Esophagus squamous epithelium (tissue), 4 donors: Measurements from ENCODE around the gene PCGF2.

Source experiments
- POLR2A ChIP-seq, 4 donors: fragments of 450-650 bp; IDR thresholded peaks; one replicate each; pipeline ENCODE4 v1.6.1; 2017; ENCODE audit warnings: antibody characterized with exemption in 4 of 4, mild to moderate bottlenecking in 4 of 4, moderate library complexity in 3 of 4
- TF ChIP-seq, protein P1 (sequence below), 6 experiments: fragments of 450-650 bp in 4 of 6; fragments of 200-600 bp in 2 of 6; sonication (generic) in 2 of 6; IDR thresholded peaks; one replicate each; pipeline ENCODE4 v1.5.1; 2016 to 2019; ENCODE audit warnings: antibody characterized with exemption in 6 of 6, mild to moderate bottlenecking in 4 of 6, moderate library complexity in 4 of 6

- TF ChIP-seq, protein P1, sequence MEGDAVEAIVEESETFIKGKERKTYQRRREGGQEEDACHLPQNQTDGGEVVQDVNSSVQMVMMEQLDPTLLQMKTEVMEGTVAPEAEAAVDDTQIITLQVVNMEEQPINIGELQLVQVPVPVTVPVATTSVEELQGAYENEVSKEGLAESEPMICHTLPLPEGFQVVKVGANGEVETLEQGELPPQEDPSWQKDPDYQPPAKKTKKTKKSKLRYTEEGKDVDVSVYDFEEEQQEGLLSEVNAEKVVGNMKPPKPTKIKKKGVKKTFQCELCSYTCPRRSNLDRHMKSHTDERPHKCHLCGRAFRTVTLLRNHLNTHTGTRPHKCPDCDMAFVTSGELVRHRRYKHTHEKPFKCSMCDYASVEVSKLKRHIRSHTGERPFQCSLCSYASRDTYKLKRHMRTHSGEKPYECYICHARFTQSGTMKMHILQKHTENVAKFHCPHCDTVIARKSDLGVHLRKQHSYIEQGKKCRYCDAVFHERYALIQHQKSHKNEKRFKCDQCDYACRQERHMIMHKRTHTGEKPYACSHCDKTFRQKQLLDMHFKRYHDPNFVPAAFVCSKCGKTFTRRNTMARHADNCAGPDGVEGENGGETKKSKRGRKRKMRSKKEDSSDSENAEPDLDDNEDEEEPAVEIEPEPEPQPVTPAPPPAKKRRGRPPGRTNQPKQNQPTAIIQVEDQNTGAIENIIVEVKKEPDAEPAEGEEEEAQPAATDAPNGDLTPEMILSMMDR (IDR thresholded peaks at IDR 0.05) = no peak
- no peak for TF ChIP-seq POLR2A (IDR thresholded peaks at IDR 0.05)
Observed at GRCh38 chr17:38741461-38741860, 6.7 kb downstream of the PCGF2 start.
